NCI-H460 (cell line): Measurements from ENCODE around the gene UBQLN4. TPM values are rescaled to one million over a fixed set of nuclear protein-coding genes. Genes with fewer than 3 reads are reported as not detected.

Source experiments
- total RNA-seq: library from RNA; depleted of rRNA; stranded (reverse); fragments of >200 nt; shearing (Covaris generic); gene quantifications from 2 replicates; pipeline ENCODE4 v1.2.3, GENCODE V29; 2014; rRNA removed

UBQLN4 gene
- total RNA-seq, 1 experiment from 2014 or later = 45.5 TPM

Other genes with a start within 250 kb of the UBQLN4 start
- 27.9 and 33.9 TPM in 2 replicates for gene GON4L, start 196.6 kb downstream of the UBQLN4 start, total RNA-seq
- 0.14 and 0.37 TPM in 2 replicates for gene SYT11, start 194.2 kb downstream of the UBQLN4 start, total RNA-seq
- gene RIT1, start 142.4 kb downstream of the UBQLN4 start, total RNA-seq = 93.4 and 100.0 TPM in 2 replicates
- gene KHDC4, start 119.4 kb downstream of the UBQLN4 start, total RNA-seq = 64.7 and 86.5 TPM in 2 replicates
- gene RXFP4, start 112.2 kb downstream of the UBQLN4 start, total RNA-seq = not detected in 2 replicates
- 318 and 324 TPM in 2 replicates for gene ARHGEF2, start 75.3 kb downstream of the UBQLN4 start, total RNA-seq
- gene SSR2, start 32.8 kb downstream of the UBQLN4 start, total RNA-seq = 487 and 490 TPM in 2 replicates
- gene LAMTOR2, start 984 bp upstream of the UBQLN4 start, total RNA-seq = 93.6 and 97.6 TPM in 2 replicates
- not detected in 2 replicates for gene RAB25, start 7.4 kb upstream of the UBQLN4 start, total RNA-seq
- 2.8 and 3.0 TPM in 2 replicates for gene MEX3A, start 28.7 kb upstream of the UBQLN4 start, total RNA-seq
- gene LMNA, start 60.9 kb upstream of the UBQLN4 start, total RNA-seq = 315 and 336 TPM in 2 replicates
- gene SEMA4A, start 99.8 kb upstream of the UBQLN4 start, total RNA-seq = 0.10 and 0.29 TPM in 2 replicates
- gene SLC25A44, start 140.3 kb upstream of the UBQLN4 start, total RNA-seq = 18.4 and 19.1 TPM in 2 replicates
- gene PMF1, start 159.2 kb upstream of the UBQLN4 start, total RNA-seq = 47.5 and 59.2 TPM in 2 replicates
- gene BGLAP, start 188.4 kb upstream of the UBQLN4 start, total RNA-seq = 0.50 TPM in 1 of 2 replicates, not detected in the other
- gene PAQR6, start 194.3 kb upstream of the UBQLN4 start, total RNA-seq = 1.4 and 2.5 TPM in 2 replicates
- 74.7 and 79.8 TPM in 2 replicates for gene SMG5, start 229.0 kb upstream of the UBQLN4 start, total RNA-seq
- gene TMEM79, start 230.5 kb upstream of the UBQLN4 start, total RNA-seq = 11.3 and 13.3 TPM in 2 replicates
- 50.5 and 62.2 TPM in 2 replicates for gene GLMP, start 241.9 kb upstream of the UBQLN4 start, total RNA-seq
- not detected in 2 replicates for gene VHLL, start 245.5 kb upstream of the UBQLN4 start, total RNA-seq